ENCODE data around the gene DYRK1A.

Gene DYRK1A

GRCh38 chr21:37447288-37447936 is 80.8 kb downstream of the DYRK1A start:
- DNase-seq (ENCODE audit: low spot score) (no peak), ATAC-seq (ENCODE audit: low read depth) (no peak)
- Histone ChIP-seq H3K4me3 (ENCODE audit: severe bottlenecking) (no peak overlapping the region), H3K27ac (ENCODE audit: poor library complexity, severe bottlenecking) (no peak overlapping the region), H3K27me3 (ENCODE audit: insufficient read depth, poor library complexity, severe bottlenecking) (no peaks in the 10 kb centered on the region), H3K36me3 (ENCODE audit: low read depth) (peaks cover 21% of the 10 kb centered on the region), H3K9me3 (ENCODE audit: severe bottlenecking) (no peaks in the 10 kb centered on the region), H3K4me1 (ENCODE audit: insufficient read depth, poor library complexity, severe bottlenecking) (peaks cover 16% of the 10 kb centered on the region)
- TF ChIP-seq CTCF (IDR thresholded peaks at IDR 0.05; ENCODE audit: poor library complexity, severe bottlenecking): no peak

- DNase-seq (ENCODE audit: low spot score) (no peak), ATAC-seq (ENCODE audit: low read depth) (no peak)
- Histone ChIP-seq H3K36me3 (ENCODE audit: low read depth) (peaks cover 21% of the 10 kb centered on the region), H3K9me3 (ENCODE audit: severe bottlenecking) (no peaks in the 10 kb centered on the region), H3K4me3 (ENCODE audit: severe bottlenecking) (no peak overlapping the region), H3K4me1 (ENCODE audit: insufficient read depth, poor library complexity, severe bottlenecking) (peaks cover 16% of the 10 kb centered on the region), H3K27me3 (ENCODE audit: insufficient read depth, poor library complexity, severe bottlenecking) (no peaks in the 10 kb centered on the region), H3K27ac (ENCODE audit: poor library complexity, severe bottlenecking) (peak overlapping the region; percentile 11)
- no peak for TF ChIP-seq CTCF (IDR thresholded peaks at IDR 0.05; ENCODE audit: poor library complexity, severe bottlenecking)
Measured at GRCh38 chr21:37449302-37449937, 82.8 kb downstream of the DYRK1A start.

GRCh38 chr21:37450445-37450941 is 83.9 kb downstream of the DYRK1A start:
- H3K4me3 ChIP-seq (ENCODE audit: severe bottlenecking): no peak overlapping the region
- ATAC-seq (ENCODE audit: low read depth) (peak; percentile 88), DNase-seq (ENCODE audit: low spot score) (no peak)
- H3K9me3 ChIP-seq (ENCODE audit: severe bottlenecking): no peaks in the 10 kb centered on the region
- no peak for TF ChIP-seq CTCF (IDR thresholded peaks at IDR 0.05; ENCODE audit: poor library complexity, severe bottlenecking)
- H3K36me3 ChIP-seq (ENCODE audit: low read depth): peaks cover 21% of the 10 kb centered on the region
- H3K27ac ChIP-seq (ENCODE audit: poor library complexity, severe bottlenecking): peak overlapping the region; percentile 11
- peaks cover 16% of the 10 kb centered on the region for H3K4me1 ChIP-seq (ENCODE audit: insufficient read depth, poor library complexity, severe bottlenecking)
- no peaks in the 10 kb centered on the region for H3K27me3 ChIP-seq (ENCODE audit: insufficient read depth, poor library complexity, severe bottlenecking)

GRCh38 chr21:37451446-37451845 is 84.9 kb downstream of the DYRK1A start:
- no peak for TF ChIP-seq CTCF (IDR thresholded peaks at IDR 0.05; ENCODE audit: poor library complexity, severe bottlenecking)
- Histone ChIP-seq H3K4me3 (ENCODE audit: severe bottlenecking) (no peak overlapping the region), H3K9me3 (ENCODE audit: severe bottlenecking) (no peaks in the 10 kb centered on the region), H3K4me1 (ENCODE audit: insufficient read depth, poor library complexity, severe bottlenecking) (peaks cover 16% of the 10 kb centered on the region), H3K36me3 (ENCODE audit: low read depth) (peaks cover 21% of the 10 kb centered on the region), H3K27ac (ENCODE audit: poor library complexity, severe bottlenecking) (no peak overlapping the region), H3K27me3 (ENCODE audit: insufficient read depth, poor library complexity, severe bottlenecking) (no peaks in the 10 kb centered on the region)
- no peak for DNase-seq (ENCODE audit: low spot score)
- no peak for ATAC-seq (ENCODE audit: low read depth)

GRCh38 chr21:37452227-37452626 is 85.7 kb downstream of the DYRK1A start:
- H3K4me3 ChIP-seq (ENCODE audit: severe bottlenecking): no peak overlapping the region
- TF ChIP-seq CTCF (IDR thresholded peaks at IDR 0.05; ENCODE audit: poor library complexity, severe bottlenecking): no peak
- ATAC-seq (ENCODE audit: low read depth) (peak; percentile 58), DNase-seq (ENCODE audit: low spot score) (no peak)
- no peak overlapping the region for H3K27ac ChIP-seq (ENCODE audit: poor library complexity, severe bottlenecking)
- H3K36me3 ChIP-seq (ENCODE audit: low read depth): peaks cover 21% of the 10 kb centered on the region
- no peaks in the 10 kb centered on the region for H3K27me3 ChIP-seq (ENCODE audit: insufficient read depth, poor library complexity, severe bottlenecking)
- peaks cover 16% of the 10 kb centered on the region for H3K4me1 ChIP-seq (ENCODE audit: insufficient read depth, poor library complexity, severe bottlenecking)
- H3K9me3 ChIP-seq (ENCODE audit: severe bottlenecking): no peaks in the 10 kb centered on the region

All from RWPE2 (cell line).